ENCODE data around the gene ERI3.

ERI3 gene

DNA sequence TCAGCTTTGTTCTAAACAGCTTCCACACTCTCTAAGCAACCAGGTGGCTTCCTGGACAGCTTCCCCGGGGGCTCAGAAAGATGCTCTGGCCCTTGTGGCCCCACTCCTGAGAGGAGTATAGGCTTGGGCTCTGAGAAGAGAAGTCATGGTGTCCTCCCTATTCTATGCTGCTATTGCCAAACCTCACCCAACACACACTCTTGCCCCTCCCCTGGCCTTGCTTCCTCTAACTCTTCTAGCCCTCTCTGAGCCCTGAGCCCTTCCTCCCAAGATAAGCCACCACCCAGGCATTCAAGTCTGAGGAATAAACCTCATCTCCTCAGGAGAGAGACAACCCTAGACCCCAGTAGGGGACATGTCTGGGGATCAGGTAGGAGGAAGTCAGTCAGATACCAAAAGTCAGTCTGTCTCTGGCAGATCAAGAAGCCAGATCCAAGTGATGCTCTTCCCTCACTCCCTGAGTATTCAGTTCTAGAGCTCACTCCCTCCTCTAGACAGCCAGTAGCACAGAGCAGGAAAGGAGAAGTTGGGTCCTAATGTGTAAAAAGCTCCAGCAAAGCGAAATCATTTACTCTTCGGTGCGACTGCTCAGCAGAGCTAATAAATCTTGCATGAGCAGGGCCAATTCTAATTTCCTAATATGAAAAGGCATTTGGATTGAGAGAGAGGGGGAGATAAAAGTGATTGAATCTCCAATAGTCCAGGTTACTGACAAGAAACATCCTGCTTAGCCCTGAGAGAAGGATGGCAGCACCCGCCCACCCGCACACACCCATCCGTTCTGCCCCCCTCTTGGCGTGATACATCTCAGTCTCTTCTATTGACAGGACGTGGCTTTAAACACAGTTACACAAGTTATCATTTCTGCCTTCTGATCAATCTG, 91.2 kb downstream of the ERI3 start:
- no peak for DNase-seq (ENCODE audit: low read depth in 1 of 2, low spot score in 1 of 2)

DNA sequence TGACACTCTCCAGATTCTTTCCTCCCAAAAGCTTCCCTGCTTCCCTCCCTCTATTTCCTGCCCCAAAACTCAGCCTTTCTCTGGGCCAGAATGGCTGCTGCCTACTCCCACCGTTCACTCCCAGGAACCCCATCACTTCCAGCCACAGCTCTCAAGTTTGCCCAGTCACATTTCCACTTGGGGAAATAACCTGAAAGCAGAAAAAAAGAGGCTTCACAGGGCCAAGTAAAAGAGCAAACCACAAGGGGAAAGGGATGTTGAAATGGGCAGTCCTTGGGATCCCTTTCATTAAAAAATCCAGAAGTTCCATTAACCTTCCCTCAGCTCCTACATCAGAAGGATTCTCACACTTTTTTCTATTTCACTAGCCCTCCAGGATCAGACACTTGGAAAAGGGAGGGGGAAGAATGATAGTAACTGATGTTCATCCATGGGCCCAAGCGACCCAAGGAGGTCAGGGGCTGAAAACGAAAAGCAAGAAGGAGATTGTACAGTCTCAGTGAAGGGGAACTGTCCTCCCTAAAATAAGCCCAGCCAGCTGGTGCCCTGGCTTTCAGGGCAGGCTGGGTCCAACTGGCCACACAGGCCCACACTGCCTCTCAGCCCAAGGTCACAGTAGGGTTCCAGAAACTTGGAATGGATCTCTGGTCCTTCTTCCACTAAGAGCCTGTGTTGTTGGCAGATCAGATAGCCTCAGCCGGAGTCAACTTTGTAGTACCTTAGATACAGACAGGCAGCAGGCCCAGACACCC, 92.1 kb downstream of the ERI3 start:
- DNase-seq (ENCODE audit: low read depth in 1 of 2, low spot score in 1 of 2): no peak

DNA sequence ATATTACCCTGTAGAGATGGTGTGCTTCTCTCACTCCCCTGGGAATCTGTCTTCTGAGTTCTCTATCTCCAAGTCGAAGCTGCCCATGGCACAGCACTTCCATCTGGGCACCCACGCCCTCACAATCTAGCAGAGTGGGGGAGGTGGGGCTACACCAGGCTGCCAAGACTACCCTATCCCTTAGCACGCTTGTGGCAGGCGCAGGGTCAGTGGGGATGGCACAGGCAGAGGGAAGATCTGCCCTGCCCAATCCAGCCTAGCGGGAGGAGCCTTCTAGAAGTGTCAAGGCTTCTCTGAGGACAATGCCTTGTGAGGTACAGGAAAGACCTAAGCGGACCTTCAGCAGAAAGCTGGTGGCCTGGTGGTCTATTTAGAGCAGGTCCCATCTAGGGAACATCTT, 92.6 kb downstream of the ERI3 start:
- no peak for DNase-seq (ENCODE audit: low read depth in 1 of 2, low spot score in 1 of 2)

DNA sequence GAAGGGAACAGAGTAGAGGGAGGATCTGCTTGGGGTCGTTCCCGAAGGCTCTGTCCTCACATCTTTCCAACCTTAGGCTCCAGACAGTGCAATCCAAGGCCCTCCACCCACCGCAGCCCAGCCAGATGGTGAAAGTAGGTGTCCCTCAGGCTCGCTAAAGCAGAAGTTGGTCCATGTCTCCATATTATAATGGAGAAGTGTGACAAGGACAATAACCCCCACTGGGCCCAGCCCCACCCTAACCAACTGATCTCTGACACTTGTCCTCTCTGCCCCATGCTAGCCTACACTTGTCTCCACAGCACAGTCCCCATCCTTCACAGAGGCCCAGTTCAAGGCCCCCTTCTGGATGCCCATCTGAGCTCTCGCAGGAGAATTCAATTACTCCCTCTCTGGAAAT, 93.1 kb downstream of the ERI3 start:
- DNase-seq (ENCODE audit: low read depth in 1 of 2, low spot score in 1 of 2): no peak

DNA sequence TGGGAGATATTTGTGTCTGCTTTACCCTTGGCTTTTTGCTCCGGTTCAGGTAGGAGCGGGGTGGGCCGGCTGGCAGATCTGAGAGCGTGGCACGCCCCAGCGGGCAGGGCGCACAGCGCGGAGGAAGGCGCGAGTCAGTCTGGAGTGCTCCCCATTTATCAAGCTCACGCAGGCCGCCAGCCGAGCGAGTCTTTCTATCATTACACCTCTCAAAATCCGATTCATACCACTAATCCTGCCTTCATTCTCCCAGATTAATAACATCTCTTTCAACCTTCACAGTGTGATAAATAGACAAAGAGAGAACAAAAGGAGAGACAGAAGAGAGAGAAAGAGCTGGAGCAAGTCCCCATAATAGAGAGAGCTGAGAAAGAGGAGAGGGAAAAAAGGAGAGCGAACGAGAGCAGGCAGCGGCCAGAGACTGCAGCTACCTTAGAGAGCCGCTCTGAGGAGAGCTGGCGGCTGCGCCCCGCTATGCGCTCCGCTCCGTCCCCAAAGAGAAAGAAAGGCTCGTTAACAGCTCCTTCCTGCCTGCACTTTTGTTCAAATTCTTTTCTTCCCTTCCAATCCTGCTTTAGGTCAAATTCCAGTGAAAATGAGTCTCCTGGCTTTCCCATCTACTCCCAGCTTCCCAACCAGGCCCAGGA, 93.8 kb downstream of the ERI3 start:
- DNase-seq (ENCODE audit: low read depth in 1 of 2, low spot score in 1 of 2): no peak

DNA sequence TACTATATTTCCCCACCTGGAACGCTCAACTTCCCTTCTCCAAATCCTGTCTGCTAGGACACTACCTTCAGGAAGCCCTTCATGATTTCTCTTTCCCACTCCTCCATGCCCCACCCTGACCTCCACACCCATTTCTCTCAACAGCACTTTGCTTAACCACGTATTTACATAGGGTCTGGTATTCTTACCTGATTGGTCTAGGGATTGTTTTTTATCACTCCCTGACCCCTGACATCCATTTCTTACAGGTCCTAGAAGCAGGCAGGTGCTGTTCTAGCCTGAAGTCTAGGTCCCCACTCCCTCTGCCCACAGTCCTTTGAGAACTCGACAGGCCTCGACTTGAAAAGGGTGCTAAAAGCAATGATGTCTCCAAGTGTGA, 94.3 kb downstream of the ERI3 start:
- DNase-seq (ENCODE audit: low read depth in 1 of 2, low spot score in 1 of 2): no peak

DNA sequence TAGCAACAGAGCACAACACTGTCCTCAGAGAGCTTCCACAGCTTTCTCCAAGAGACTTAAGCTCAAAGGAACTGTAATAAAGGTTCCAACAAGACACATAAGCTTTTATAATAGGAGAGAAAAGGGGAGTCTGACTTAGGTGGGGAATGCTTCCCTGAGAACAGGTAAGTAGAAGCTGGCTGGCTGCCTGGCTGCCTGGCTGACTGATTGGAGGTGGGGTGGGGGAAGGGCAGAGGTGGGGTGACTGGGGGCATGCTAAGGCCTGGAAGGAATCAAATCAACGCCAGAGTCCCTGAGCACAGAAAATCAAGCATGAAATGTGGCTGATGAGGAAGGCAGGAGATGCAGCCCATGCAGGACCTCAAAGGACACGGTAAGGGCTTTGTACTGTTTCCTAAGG, 96.0 kb downstream of the ERI3 start:
- DNase-seq (ENCODE audit: low read depth in 1 of 2, low spot score in 1 of 2): no peak

DNA sequence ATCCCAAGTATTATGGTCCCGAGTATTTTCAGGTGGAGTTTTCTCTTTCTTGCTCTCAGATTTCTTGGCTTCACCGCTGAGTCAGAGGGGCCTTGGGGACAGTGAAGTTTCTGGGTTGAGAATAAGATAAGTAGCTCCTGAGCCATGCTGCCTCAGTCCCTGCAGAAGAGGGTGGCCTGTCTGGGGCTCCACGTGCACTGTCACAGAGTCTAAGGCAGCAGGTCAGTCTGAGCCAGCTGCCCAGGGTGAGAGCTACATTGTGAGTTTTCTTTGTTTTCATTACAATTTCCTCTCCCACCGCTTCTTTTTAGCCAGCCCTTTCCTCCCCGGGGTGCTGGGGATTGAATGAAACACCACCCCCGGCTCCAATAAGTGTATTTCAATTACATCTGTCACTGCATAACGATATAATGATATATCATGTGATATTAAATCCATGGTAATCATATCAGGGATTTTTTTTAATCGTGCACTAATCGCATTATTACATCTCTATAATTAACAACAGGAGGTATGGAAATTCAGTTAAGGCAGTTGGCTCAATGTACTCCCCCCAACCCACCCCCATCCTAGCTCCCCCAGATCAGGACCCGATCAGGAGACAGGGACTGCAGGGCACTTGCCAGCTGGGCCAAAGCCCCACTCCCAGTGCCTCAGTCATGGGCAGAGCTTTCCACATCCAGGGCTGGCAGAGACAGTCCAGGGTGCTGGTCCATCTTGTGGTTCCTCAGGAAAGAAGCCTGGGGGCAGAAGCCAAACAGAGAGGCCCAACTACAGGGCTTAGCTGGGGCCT, 98.1 kb downstream of the ERI3 start:
- no peak for DNase-seq (ENCODE audit: low read depth in 1 of 2, low spot score in 1 of 2)

DNA sequence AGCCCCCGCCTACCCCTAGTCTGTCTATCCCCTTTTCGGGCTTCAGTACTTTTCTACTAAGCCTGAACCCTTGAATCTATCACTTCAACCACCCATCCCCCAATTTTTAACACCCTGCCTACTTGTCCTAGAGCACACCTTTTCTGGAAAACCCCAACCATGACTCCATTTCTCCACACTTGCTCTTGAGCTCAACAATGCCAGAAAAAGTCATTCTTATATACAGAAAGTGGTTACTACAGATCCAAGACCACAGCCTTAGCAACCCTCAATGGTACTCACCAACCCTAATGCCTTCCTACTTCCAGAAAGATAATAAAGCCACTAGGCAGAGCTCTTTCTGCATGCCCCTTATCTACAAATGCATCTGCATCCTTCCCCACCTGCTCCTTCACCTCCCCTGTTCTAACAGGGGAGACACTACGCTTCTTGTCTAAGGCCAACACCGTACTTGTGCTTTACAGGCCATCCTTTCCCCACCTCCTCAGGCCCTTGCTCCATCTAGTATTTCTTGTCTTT, 100.6 kb downstream of the ERI3 start:
- DNase-seq (ENCODE audit: low read depth in 1 of 2, low spot score in 1 of 2): peak in 1 of 2 donors; percentile 30

DNA sequence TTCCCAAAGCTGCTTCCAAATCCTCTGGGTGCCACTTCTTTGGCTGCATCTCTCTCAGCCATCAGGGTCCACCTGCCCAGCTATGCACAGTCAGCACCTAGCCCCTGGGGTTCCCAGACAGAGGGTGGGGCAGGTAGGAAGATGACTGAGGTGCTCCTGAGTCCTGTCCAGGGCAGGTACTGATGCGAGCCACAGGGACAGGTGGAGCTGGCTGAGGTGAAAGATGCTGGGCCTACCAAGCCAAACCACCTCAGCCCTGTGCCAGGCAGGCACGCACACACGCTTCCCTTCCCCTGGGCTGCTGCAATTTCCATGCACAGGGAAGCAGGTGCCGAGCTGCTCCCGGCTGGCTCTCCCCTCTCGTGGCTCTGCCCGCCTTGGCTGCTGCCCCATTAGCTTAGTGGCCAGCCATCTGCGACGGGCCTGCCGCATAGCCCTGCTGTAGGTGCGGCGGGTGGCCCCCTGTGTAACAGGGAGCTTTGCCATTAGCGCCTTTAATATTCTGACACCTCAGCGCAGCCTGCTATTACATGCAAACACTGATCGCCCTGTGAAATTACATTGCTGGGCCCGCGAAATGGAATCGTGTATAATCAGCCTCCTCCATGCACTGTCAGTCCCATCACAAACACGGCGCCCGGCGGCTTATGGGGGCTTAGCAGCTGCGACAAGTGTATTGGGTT, 102.9 kb downstream of the ERI3 start:
- DNase-seq (ENCODE audit: low read depth in 1 of 2, low spot score in 1 of 2): no peak

DNA sequence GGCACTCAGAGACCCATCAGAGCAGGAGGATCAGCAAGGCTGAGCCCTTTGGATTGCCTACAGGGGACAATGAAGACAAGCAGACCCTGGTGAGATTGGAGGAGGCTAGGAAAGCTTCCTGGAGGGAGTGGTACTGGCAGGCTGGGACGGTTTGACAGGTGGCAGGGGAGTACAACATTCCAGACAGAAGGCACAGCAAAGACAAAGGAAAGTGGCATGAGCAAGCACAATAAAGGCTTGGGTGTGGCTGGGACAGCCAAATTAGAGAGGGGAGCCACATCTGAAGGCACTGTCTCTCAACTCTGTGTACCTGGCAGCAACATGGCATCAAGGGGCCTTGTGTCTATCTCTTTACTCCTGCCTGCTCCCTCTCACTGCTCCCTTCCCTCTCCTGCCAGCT, 103.6 kb downstream of the ERI3 start:
- DNase-seq (ENCODE audit: low read depth in 1 of 2, low spot score in 1 of 2): no peak

DNA sequence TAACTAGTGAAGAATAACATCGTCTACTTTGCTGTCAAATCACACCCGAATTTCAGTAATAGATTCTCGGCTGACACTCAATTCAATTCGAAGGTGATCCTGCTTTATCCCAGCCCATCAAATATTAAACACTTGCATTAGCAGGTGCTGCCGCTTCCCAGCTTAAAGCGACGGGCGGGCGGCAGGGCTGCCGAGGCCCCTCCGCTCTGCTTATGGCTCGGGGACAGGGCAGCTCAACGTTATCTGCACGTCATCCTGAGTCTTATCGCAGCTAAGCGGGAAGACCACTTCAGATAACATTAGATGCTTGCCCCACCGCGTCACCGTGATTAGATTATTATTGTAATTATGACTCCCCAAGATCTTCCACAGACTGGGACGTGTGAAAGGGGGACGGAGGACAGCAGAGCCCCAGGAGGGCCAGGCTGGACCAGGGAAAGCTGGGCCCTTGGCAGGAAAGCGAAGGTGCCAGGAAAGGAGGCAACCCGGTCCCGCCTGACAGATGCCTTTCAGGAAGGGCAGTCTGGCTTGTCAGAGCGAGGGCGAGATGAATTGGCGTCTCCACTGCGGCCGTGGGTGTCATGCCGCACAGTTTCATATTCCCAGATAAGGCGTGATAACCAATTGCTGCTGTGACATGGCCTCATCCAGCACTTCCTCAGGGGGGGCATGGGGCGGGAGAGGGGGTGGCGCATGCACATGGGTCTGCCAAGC, 104.8 kb downstream of the ERI3 start:
- DNase-seq (ENCODE audit: low read depth in 1 of 2, low spot score in 1 of 2): no peak

DNA sequence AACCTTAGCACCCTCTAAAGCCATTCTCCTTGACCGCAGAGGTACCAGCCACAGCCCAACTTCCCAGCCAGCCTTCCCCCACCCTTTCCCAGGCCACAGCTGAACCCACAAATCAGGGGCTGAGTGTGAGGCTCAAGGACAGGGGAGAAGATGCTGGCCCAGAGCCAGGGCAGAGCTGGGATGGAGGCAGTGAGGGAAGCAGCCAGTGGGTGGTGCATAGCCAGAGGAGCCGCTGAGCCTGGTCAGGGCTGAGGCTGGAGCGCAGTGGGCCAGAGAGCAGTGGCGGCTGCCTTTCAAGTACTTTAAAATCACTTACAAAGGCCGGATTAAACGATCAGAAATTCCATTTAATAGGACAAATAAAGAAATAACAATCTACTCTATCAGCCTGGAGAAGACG, 105.5 kb downstream of the ERI3 start:
- no peak for DNase-seq (ENCODE audit: low read depth in 1 of 2, low spot score in 1 of 2)

DNA sequence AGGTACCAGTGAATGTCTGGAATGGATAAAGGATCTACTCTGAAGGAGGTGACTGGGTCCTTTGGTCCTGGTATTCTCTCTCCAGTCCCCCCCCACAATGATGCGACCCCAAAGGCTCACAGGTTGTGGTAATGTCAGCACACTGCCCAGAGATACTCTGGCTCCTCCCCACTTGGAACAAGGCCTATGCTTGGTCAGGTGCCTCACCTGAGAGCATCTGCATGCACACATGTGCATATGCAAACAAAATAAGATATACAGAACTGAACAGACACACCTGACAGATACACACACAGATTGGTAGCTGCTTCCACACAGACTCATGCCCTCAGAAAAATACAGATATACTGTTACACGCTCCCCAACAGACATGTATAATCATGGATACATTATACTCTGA, 108.3 kb downstream of the ERI3 start:
- no peak for DNase-seq (ENCODE audit: low read depth in 1 of 2, low spot score in 1 of 2)

DNA sequence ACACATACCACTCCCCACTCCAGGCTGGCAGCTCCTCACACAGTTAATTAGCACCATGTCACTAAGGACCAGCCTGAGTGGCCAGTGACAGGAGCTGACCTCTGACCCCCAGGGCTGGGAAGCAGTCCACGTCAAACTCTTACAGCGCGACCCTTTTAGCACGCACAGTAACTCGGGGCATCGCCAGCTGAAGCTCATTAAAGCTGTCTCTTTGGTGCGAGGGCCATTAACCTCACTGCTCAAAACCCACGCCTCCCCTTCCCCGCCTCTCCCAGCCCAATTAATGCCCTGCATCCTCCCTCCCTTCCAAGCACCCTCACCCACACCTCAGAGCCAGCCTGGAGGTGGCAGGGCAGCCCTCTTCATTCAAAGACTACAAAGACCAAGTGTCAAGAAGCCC, 110.1 kb downstream of the ERI3 start:
- no peak for DNase-seq (ENCODE audit: low read depth in 1 of 2, low spot score in 1 of 2)

DNA sequence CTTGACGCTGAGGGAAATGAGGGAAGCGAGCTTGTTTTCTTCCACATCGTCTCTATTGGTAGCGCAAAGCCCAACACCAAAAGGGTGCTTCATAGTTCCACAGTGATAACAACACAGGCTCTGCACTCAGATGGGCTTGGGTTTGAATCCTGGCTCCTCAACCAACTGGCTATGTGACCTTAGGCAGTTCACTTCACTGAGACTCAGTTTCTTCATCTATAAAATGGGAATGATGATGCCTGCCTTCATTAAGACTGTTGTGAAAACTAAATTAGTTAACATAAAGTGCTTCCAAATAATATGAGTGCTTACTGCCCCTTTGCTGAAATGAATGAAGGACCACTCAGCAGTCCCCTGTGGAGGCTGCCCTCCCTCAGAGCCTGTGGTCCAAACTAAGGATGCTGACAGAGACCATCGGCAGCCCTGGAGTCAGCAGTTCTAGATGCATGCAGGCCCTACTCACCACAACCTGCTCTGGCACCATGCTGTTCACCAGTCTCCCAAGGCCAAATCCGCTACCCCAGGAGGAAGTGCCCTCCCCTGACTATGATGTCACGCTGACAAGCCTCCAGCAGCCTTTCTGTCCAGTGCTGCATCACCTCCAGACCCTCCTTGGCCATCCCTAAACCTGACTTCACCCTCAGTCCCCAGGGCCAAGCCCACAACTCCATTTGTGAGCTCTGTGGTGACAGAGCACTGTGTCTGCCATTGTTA, 111.1 kb downstream of the ERI3 start:
- DNase-seq (ENCODE audit: low read depth in 1 of 2, low spot score in 1 of 2): no peak

DNA sequence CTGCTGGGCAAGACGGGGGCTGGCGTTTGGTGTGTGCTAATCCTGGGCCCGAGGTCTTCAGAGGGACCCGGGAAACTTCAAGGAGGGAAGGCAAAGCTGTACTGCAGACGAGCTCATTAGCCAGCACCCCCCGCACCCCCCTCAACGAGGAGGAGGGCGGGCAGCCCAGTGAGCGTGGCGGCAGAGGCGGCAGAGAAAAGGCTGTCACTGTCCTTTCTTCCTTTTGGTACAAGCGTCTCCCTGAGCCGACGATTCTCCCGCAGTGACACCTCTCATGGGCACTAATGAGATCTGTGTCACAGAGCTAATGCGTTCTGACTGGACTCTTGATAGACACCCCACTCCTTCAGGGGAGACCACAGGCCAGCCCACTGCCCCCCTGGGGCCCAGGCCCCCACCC, 112.3 kb downstream of the ERI3 start:
- DNase-seq (ENCODE audit: low read depth in 1 of 2, low spot score in 1 of 2): no peak

DNA sequence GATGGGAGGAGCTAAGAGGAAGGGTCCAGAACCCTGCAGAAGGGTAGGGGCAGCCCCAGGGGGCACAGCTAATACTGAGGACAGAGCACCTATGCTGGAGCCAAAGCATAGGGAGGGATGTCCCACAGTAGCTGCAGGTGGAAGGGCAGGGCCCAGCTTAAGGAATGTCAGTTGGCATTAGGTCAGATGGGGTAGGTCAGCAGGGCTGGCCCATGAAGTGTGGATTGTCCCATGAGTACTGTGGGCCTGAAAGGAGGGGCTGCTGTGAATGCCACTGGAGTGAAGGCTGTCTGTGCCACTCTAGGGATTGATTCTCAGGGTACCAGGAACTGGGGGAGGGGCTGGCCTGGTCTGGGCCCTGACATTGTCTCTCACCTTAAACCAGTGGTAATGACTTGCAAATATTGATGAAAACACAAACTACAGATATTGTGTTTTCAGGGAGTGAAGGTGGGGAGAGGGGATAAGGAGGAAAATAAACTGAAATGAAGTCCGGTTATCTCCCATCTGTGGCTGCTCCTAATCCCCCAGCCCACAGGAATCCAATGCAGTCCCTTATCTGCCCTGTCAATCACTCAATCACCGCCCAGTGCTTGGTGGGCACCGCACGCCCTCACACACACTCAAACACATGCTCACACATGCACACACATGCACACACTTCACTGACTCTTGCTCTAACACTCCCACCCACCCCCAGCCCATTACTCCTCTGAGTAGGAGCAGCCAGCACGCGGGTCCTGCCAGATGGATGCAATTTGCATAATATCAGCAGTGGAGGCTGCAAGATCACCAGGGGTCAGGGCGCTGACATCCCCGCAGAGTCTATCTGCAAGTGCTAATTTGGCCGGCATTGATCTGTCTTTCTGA, 114.0 kb downstream of the ERI3 start:
- no peak for DNase-seq (ENCODE audit: low read depth in 1 of 2, low spot score in 1 of 2)

All from activated CD4-positive, alpha-beta T cell treated with anti-CD3 and anti-CD28 coated beads, Interleukin-2, amount 50 U/mL, for 24 hours (primary cell).